Measurements from ENCODE around the gene AUNIP. TPM values are rescaled to one million over a fixed set of nuclear protein-coding genes. Genes with fewer than 3 reads are reported as not detected.

Gene AUNIP
- total RNA-seq, 1 experiment from 2014 or later: 16.1 TPM

- TF ChIP-seq ZNF281 (CRISPR knock-in tag; IDR thresholded peaks at IDR 0.05): no peak
- TF ChIP-seq ATF3 (CRISPR knock-in tag; conservative IDR thresholded peaks at IDR 0.05): no peak
- no peak for TF ChIP-seq PRRX2 (CRISPR knock-in tag; IDR thresholded peaks at IDR 0.05)
Measured at GRCh38 chr1:25889470-25889869, 30.2 kb upstream of the AUNIP start (continued).

- TF ChIP-seq ZNF219 (CRISPR knock-in tag; IDR thresholded peaks at IDR 0.05; ENCODE audit: borderline replicate concordance) (no peak), NFE2L1 (CRISPR knock-in tag; IDR thresholded peaks at IDR 0.05) (no peak), ZNF416 (CRISPR knock-in tag; IDR thresholded peaks at IDR 0.05) (no peak), GABPB1 (CRISPR knock-in tag; IDR thresholded peaks at IDR 0.05) (no peak), ETV6 (CRISPR knock-in tag; IDR thresholded peaks at IDR 0.05) (no peak), RORB (CRISPR knock-in tag; IDR thresholded peaks at IDR 0.05) (no peak)
- Mint-ChIP-seq H3K27me3 (ENCODE audit: low read depth) (no peaks in the 10 kb centered on the region; the same call in 1 of the 2 replicates), H3K9me3 (no peaks in the 10 kb centered on the region), H3K27ac (no peak overlapping the region), H3K4me3 (no peak overlapping the region), H3K4me1 (peaks cover 23% of the 10 kb centered on the region), H3K36me3 (no peaks in the 10 kb centered on the region)
- ATAC-seq: no peak
- CTCF ChIA-PET: no interaction called here
- POLR2A ChIA-PET: no interaction called here
- no peak for DNase-seq (ENCODE audit: low spot score)
Measured at GRCh38 chr1:25888426-25888987, 29.2 kb upstream of the AUNIP start.

- DNase-seq (ENCODE audit: low spot score): no peak
- Mint-ChIP-seq H3K4me3 (no peak overlapping the region), H3K27ac (no peak overlapping the region), H3K27me3 (ENCODE audit: low read depth) (no peaks in the 10 kb centered on the region; the same call in 1 of the 2 replicates), H3K9me3 (no peaks in the 10 kb centered on the region), H3K36me3 (no peaks in the 10 kb centered on the region), H3K4me1 (peaks cover 13% of the 10 kb centered on the region)
- no peak for ATAC-seq
- ChIA-PET POLR2A (no interaction called here), CTCF (interaction anchor here (1.0 kb wide), 1 partner anchor 10 kb away, joined by 3 read pairs; no protein-coding TSS in a partner anchor)
- TF ChIP-seq FOXJ3 (CRISPR knock-in tag; IDR thresholded peaks at IDR 0.05; ENCODE audit: borderline replicate concordance): no peak
- no peak for TF ChIP-seq CTCF (IDR thresholded peaks at IDR 0.05)
- TF ChIP-seq ZBTB43 (CRISPR knock-in tag; IDR thresholded peaks at IDR 0.05): no peak
- no peak for TF ChIP-seq ZMAT4 (CRISPR knock-in tag; IDR thresholded peaks at IDR 0.05)
- no peak for TF ChIP-seq MLX (CRISPR knock-in tag; IDR thresholded peaks at IDR 0.05)
- TF ChIP-seq ZNF281 (CRISPR knock-in tag; IDR thresholded peaks at IDR 0.05): no peak
- no peak for TF ChIP-seq IRF1 (CRISPR knock-in tag; IDR thresholded peaks at IDR 0.05)
- no peak for TF ChIP-seq AR (CRISPR knock-in tag; IDR thresholded peaks at IDR 0.05)
- TF ChIP-seq EMX1 (CRISPR knock-in tag; IDR thresholded peaks at IDR 0.05): no peak
- no peak for TF ChIP-seq HMGA2 (CRISPR knock-in tag; IDR thresholded peaks at IDR 0.05)
- no peak for TF ChIP-seq RORB (CRISPR knock-in tag; IDR thresholded peaks at IDR 0.05)
- no peak for TF ChIP-seq ZNF416 (CRISPR knock-in tag; IDR thresholded peaks at IDR 0.05)
Measured at GRCh38 chr1:25885602-25886001, 26.3 kb upstream of the AUNIP start.

All from WTC11 (cell line).